Mesodermal cell (in vitro differentiated cells): ENCODE measurements around the gene CKS1B.
A peak's percentile ranks its signal among the peaks of the same experiment; 100 is the strongest.

ENCODE experiments used
- H3K27ac ChIP-seq: 2 replicates; pipeline ENCODE4 v1.7.0; 2013; ENCODE audit warnings: mild to moderate bottlenecking, low read depth, low read length, moderate library complexity; ENCODE audit not compliant: severe bottlenecking
- H3K36me3 ChIP-seq: 2 replicates; pipeline ENCODE4 v1.7.1; 2013; ENCODE audit warnings: mild to moderate bottlenecking, low read length, moderate library complexity; ENCODE audit not compliant: control insufficient read depth, insufficient read depth
- H3K4me1 ChIP-seq: one replicate; pipeline ENCODE4 v1.7.1; 2013; ENCODE audit warnings: mild to moderate bottlenecking, low read length; ENCODE audit not compliant: insufficient read depth, control insufficient read depth, poor library complexity, severe bottlenecking
- H3K4me3 ChIP-seq: 2 replicates; pipeline ENCODE4 v1.7.0; 2013; ENCODE audit warnings: low read length, control low read depth, mild to moderate bottlenecking; ENCODE audit not compliant: insufficient read depth, poor library complexity, severe bottlenecking; ENCODE audit errors: extremely low read depth
- H3K9me3 ChIP-seq: 2 replicates; pipeline ENCODE4 v1.7.1; 2013; ENCODE audit warnings: mild to moderate bottlenecking, low read length, moderate library complexity; ENCODE audit not compliant: control insufficient read depth
- WGBS, 2 experiments: methylation state at CpG; one replicate each; pipeline ENCODE4 v1.1.5; 2013; ENCODE audit warnings: missing lambda C conversion rate in 2 of 2; ENCODE audit not compliant: insufficient coverage in 2 of 2; 5-methylcytosine and 5-hydroxymethylcytosine counted together

Gene CKS1B

GRCh38 chr1:154998201-154998780 lies 23.8 kb downstream of the CKS1B start:
- 92 to 95% methylated on average over 9 to 10 of the region's 16 CpGs for WGBS, 2 experiments
- H3K27ac ChIP-seq: no peak overlapping the region
- H3K9me3 ChIP-seq: no peaks in the 10 kb centered on the region

GRCh38 chr1:154998818-154999570 lies 24.5 kb downstream of the CKS1B start:
- H3K4me3 ChIP-seq: peak overlapping the region; percentile 61
- peak overlapping the region; percentile 85 for H3K27ac ChIP-seq
- H3K9me3 ChIP-seq: no peaks in the 10 kb centered on the region
- no peaks in the 10 kb centered on the region for H3K36me3 ChIP-seq
- H3K4me1 ChIP-seq: peaks cover 10% of the 10 kb centered on the region
- 21 to 37% methylated on average over 24 to 27 of the region's 40 CpGs for WGBS, 2 experiments

More at GRCh38 chr1:154998201-154998780, 23.8 kb downstream of the CKS1B start:
- peaks cover 16% of the 10 kb centered on the region for H3K4me1 ChIP-seq
- H3K4me3 ChIP-seq: no peak overlapping the region
- H3K36me3 ChIP-seq: no peaks in the 10 kb centered on the region

GRCh38 chr1:154999571-155000410 lies 25.3 kb downstream of the CKS1B start:
- 3% methylated on average over 30 to 39 of the region's 50 CpGs for WGBS, 2 experiments
- H3K36me3 ChIP-seq: no peaks in the 10 kb centered on the region
- peak overlapping the region; percentile 85 for H3K27ac ChIP-seq
- H3K4me3 ChIP-seq: peak overlapping the region; percentile 61
- H3K4me1 ChIP-seq: peaks cover 17% of the 10 kb centered on the region
- H3K9me3 ChIP-seq: no peaks in the 10 kb centered on the region

GRCh38 chr1:155000411-155000725 lies 25.9 kb downstream of the CKS1B start:
- WGBS, 2 experiments: 0% methylated on average over 2 to 7 of the region's 13 CpGs
- peak overlapping the region; percentile 89 for H3K27ac ChIP-seq
- H3K4me3 ChIP-seq: peak overlapping the region; percentile 61
- no peaks in the 10 kb centered on the region for H3K36me3 ChIP-seq
- no peaks in the 10 kb centered on the region for H3K9me3 ChIP-seq
- peaks cover 17% of the 10 kb centered on the region for H3K4me1 ChIP-seq

GRCh38 chr1:155000726-155001424 lies 26.4 kb downstream of the CKS1B start:
- H3K4me1 ChIP-seq: peaks cover 17% of the 10 kb centered on the region
- peak overlapping the region; percentile 61 for H3K4me3 ChIP-seq
- H3K9me3 ChIP-seq: no peaks in the 10 kb centered on the region
- WGBS, 2 experiments: 1 to 2% methylated on average over 24 to 26 of the region's 43 CpGs
- H3K36me3 ChIP-seq: no peaks in the 10 kb centered on the region
- H3K27ac ChIP-seq: peak overlapping the region; percentile 89

- Histone ChIP-seq H3K4me1 (peaks cover 17% of the 10 kb centered on the region), H3K36me3 (no peaks in the 10 kb centered on the region), H3K9me3 (no peaks in the 10 kb centered on the region), H3K27ac (peak overlapping the region; percentile 89), H3K4me3 (peak overlapping the region; percentile 61)
- WGBS, 2 experiments: 1 to 2% methylated on average over 9 to 11 of the region's 11 CpGs
These were observed 26.9 kb downstream of the CKS1B start for GRCh38 chr1:155001425-155001674.

- Histone ChIP-seq H3K36me3 (no peaks in the 10 kb centered on the region), H3K4me3 (peak overlapping the region; percentile 61), H3K4me1 (peaks cover 17% of the 10 kb centered on the region), H3K27ac (peak overlapping the region; percentile 89), H3K9me3 (no peaks in the 10 kb centered on the region)
- 0% methylated on average over 10 of the region's 38 CpGs for WGBS, 2 experiments
These were observed 27.4 kb downstream of the CKS1B start for GRCh38 chr1:155001675-155002463.

GRCh38 chr1:155002464-155003226 lies 28.2 kb downstream of the CKS1B start, which contains the start of gene ZBTB7B:
Gene ZBTB7B (plus strand): TSS chr1:155002802. CDS start chr1:155014661, 11,859 bp downstream.
- no peaks in the 10 kb centered on the region for H3K36me3 ChIP-seq
- peak within 1 kb of the TSS; percentile 79 for H3K4me3 ChIP-seq
- 1 to 2% methylated on average over 21 to 27 of the region's 35 CpGs for WGBS, 2 experiments
- peak within 1 kb of the TSS; percentile 89 for H3K27ac ChIP-seq
- H3K4me1 ChIP-seq: peaks cover 17% of the 10 kb centered on the region
- H3K9me3 ChIP-seq: no peaks in the 10 kb centered on the region

- peak overlapping the region; percentile 79 for H3K4me3 ChIP-seq
- peaks cover 17% of the 10 kb centered on the region for H3K4me1 ChIP-seq
- H3K36me3 ChIP-seq: no peaks in the 10 kb centered on the region
- WGBS, 2 experiments: 0% methylated on average over 12 to 16 of the region's 37 CpGs
- peak overlapping the region; percentile 41 for H3K27ac ChIP-seq
- H3K9me3 ChIP-seq: no peaks in the 10 kb centered on the region
These were observed 28.8 kb downstream of the CKS1B start for GRCh38 chr1:155003227-155003765.
